Adipocyte (in vitro differentiated cells): Measurements from ENCODE around the gene MRGPRX2.

Experiments used
- DNase-seq: peaks from one replicate; pipeline ENCODE4 v3.0.0-alpha.2; 2015; ENCODE audit warnings: low read depth
- H3K27me3 ChIP-seq: replicated peaks from 2 replicates; pipeline ENCODE4 v1.7.0; 2013; ENCODE audit warnings: mild to moderate bottlenecking, low read length, moderate library complexity; ENCODE audit not compliant: control insufficient read depth, insufficient read depth
- H3K36me3 ChIP-seq: 2 replicates; pipeline ENCODE4 v1.7.0; 2013; ENCODE audit warnings: low read length, mild to moderate bottlenecking, moderate library complexity; ENCODE audit not compliant: control insufficient read depth, insufficient read depth, severe bottlenecking
- H3K4me1 ChIP-seq: 2 replicates; pipeline ENCODE4 v1.7.0; 2013; ENCODE audit warnings: mild to moderate bottlenecking, low read length, moderate library complexity; ENCODE audit not compliant: control insufficient read depth, insufficient read depth
- H3K4me3 ChIP-seq: 2 replicates; pipeline ENCODE4 v1.7.0; 2013; ENCODE audit warnings: mild to moderate bottlenecking, low read length, moderate library complexity
- H3K9ac ChIP-seq: 2 replicates; pipeline ENCODE4 v1.7.0; 2013; ENCODE audit warnings: mild to moderate bottlenecking, low read length, moderate library complexity
- H3K9me3 ChIP-seq: 2 replicates; pipeline ENCODE4 v1.7.0; 2013; ENCODE audit warnings: mild to moderate bottlenecking, low read length, moderate library complexity; ENCODE audit not compliant: control insufficient read depth

Gene MRGPRX2

GRCh38 chr11:19032990-19033389, 27.5 kb downstream of the MRGPRX2 start:
- Histone ChIP-seq H3K36me3 (no peaks in the 10 kb centered on the region), H3K9me3 (no peaks in the 10 kb centered on the region), H3K27me3 (peaks cover 22% of the 10 kb centered on the region), H3K4me1 (peaks cover under 1% of the 10 kb centered on the region), H3K9ac (no peak overlapping the region), H3K4me3 (no peak overlapping the region)
- DNase-seq, result no peak

- Histone ChIP-seq H3K9me3 (no peaks in the 10 kb centered on the region), H3K9ac (no peak overlapping the region), H3K27me3 (peaks cover 18% of the 10 kb centered on the region), H3K4me3 (no peak overlapping the region), H3K36me3 (no peaks in the 10 kb centered on the region), H3K4me1 (peaks cover 2% of the 10 kb centered on the region)
- no peak for DNase-seq
These were observed 32.5 kb downstream of the MRGPRX2 start for GRCh38 chr11:19027829-19028595.

DNA sequence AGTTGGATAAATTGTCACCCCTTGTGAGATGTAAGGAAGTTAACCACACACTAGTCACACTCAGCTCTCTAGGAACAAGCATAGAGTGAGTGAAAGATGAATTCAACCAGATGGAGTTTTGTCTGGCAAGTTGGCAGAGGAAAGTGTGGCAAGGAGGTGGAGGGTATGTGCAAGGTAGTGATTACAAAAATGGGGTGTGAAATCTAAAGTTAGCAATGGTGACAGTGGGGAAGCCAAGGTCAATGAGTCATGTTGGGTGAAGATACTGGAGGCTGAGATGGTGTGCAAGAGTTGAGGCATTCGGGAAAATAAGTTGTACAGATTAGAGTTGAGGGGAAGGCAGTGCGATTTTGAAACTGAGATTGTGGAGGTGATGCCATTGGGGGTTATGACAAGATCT, 33.7 kb downstream of the MRGPRX2 start:
- Histone ChIP-seq H3K27me3 (peaks cover 20% of the 10 kb centered on the region), H3K9ac (no peak overlapping the region), H3K4me3 (no peak overlapping the region), H3K36me3 (no peaks in the 10 kb centered on the region), H3K9me3 (no peaks in the 10 kb centered on the region), H3K4me1 (peaks cover 2% of the 10 kb centered on the region)
- no peak for DNase-seq

DNA sequence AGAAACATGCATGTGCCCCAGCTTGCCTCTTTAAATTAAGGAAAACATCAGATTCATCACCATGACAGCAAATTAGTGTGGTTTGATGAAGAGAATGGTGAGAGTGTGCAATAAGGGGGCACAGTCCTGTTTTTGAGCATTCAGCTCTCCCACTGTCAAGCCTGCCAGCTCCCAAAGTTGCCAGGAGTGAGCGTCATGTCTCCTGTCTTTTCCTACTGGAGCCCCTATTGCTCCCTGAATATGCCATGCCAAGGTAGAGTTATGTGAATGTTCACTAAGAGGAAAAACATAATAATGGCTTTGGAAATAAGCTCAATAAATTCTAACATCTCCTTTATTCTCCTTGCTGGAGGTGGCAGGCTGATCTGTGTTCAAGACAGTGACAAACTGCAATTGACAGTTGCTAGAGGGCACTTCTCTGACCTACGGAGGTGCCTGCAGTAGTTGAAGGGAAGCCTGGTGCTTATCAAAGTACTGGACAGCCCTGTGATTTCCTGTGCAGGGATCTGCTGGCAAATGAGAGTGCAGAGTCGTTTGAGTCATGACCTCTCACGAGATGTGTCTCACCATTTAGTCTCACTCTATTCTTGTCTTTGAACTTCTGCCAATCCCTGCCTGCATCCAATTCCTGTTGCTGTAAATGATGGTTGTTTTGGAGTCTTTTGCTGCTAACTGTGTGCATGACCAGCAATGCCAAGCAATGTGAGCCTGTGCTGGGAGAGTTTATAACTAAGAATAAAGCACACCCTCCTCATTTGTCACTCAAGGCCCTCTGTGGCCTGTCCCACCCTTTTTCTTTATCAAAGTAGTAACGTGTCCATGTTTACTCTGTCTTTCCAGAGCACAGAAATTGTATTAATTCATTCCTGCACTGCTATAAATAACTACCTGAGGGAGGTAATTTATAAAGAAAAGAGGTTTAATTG, 34.8 kb downstream of the MRGPRX2 start:
- H3K27me3 ChIP-seq, result peaks cover 25% of the 10 kb centered on the region
- no peak for DNase-seq
- peaks cover 2% of the 10 kb centered on the region for H3K4me1 ChIP-seq
- H3K36me3 ChIP-seq, result no peaks in the 10 kb centered on the region
- H3K4me3 ChIP-seq, result no peak overlapping the region
- no peak overlapping the region for H3K9ac ChIP-seq
- H3K9me3 ChIP-seq, result no peaks in the 10 kb centered on the region

DNA sequence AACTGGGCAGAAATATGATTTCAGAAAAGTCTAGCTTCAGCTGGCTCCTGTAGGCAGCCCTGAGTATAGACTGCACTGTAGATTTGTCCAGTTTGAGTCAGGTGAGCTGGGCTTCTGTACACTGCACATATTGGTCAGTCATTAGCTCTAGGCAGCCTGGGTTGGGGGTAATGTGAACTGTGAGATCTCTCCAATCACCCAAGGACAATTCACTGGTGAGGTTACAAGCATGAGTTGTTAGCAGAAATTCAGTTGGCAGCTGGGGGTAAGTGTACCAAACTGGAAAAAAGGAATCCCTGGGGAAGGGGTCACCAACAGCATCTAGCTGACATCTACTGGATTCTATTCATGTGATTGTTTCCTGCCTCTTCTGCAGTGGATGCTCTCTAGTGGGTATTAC, 39.7 kb downstream of the MRGPRX2 start:
- H3K36me3 ChIP-seq, result no peaks in the 10 kb centered on the region
- no peaks in the 10 kb centered on the region for H3K9me3 ChIP-seq
- DNase-seq, result no peak
- no peaks in the 10 kb centered on the region for H3K4me1 ChIP-seq
- H3K4me3 ChIP-seq, result no peak overlapping the region
- H3K9ac ChIP-seq, result no peak overlapping the region
- H3K27me3 ChIP-seq, result peaks cover 28% of the 10 kb centered on the region

DNA sequence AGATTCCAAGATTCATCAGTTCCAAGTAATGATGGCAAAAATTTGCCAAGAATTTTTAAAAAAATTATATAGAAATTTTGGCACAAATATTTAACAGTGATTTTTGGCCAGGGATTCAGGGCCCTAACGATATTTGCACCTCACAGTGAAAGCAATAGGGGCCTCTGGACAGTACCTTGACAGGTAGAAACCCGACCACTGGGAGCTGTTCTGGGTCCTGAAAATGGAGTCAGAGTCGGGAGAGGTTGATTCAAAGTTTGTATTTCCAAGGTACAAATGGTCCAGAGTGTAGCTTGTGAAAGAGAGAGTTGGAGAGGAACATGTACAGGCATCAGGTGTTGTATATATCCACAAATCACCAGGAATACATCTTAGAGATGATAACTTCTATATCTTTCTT, 41.6 kb downstream of the MRGPRX2 start:
- peaks cover 23% of the 10 kb centered on the region for H3K27me3 ChIP-seq
- H3K36me3 ChIP-seq, result no peaks in the 10 kb centered on the region
- no peak overlapping the region for H3K9ac ChIP-seq
- H3K4me1 ChIP-seq, result no peaks in the 10 kb centered on the region
- DNase-seq, result no peak
- H3K4me3 ChIP-seq, result no peak overlapping the region
- no peaks in the 10 kb centered on the region for H3K9me3 ChIP-seq

- no peak overlapping the region for H3K4me3 ChIP-seq
- DNase-seq, result no peak
- H3K9ac ChIP-seq, result no peak overlapping the region
- H3K9me3 ChIP-seq, result peaks cover 10% of the 10 kb centered on the region
- H3K27me3 ChIP-seq, result peaks cover 8% of the 10 kb centered on the region
- H3K4me1 ChIP-seq, result no peaks in the 10 kb centered on the region
- no peaks in the 10 kb centered on the region for H3K36me3 ChIP-seq
These were observed 47.2 kb downstream of the MRGPRX2 start for GRCh38 chr11:19013181-19013857.

DNA sequence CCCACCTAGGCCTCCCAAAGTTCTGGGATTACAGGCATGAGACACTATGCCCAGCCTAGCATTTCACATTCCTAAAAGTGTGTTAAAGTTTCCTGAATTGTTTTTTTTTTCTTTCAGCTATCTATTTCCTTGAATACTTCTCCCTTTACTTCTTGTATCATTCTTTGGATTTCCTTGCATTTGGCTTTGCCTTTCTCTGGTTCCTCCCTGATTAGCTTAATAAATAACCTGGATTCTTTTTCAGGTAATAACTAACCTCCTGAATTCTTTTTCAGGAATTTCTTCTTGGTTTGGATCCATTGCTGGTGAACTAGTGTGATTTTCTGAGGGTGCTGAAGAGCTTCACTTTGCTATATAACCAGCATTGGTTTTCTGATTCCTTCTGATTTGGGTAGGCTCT, 47.9 kb downstream of the MRGPRX2 start:
- H3K9me3 ChIP-seq, result peaks cover 10% of the 10 kb centered on the region
- no peaks in the 10 kb centered on the region for H3K4me1 ChIP-seq
- H3K27me3 ChIP-seq, result peaks cover 6% of the 10 kb centered on the region
- H3K36me3 ChIP-seq, result no peaks in the 10 kb centered on the region
- H3K4me3 ChIP-seq, result no peak overlapping the region
- no peak overlapping the region for H3K9ac ChIP-seq
- DNase-seq, result no peak
